NB4 (cell line): ENCODE measurements around the gene MGAT5B.

Source experiments
- MAX ChIP-seq: IDR thresholded peaks from 2 replicates; pipeline ENCODE4 v1.6.1; 2011; ENCODE audit warnings: low read depth, low read length
- MYC ChIP-seq: IDR thresholded peaks from 2 replicates; pipeline ENCODE4 v1.6.1; 2011; ENCODE audit warnings: low read depth, low read length
- POLR2A ChIP-seq: IDR thresholded peaks from 2 replicates; pipeline ENCODE4 v1.6.1; 2011; ENCODE audit warnings: mild to moderate bottlenecking; ENCODE audit not compliant: insufficient read length; ENCODE audit errors: extremely low read depth
- TF ChIP-seq, protein P1 (sequence below): IDR thresholded peaks from one replicate; pipeline ENCODE4 v1.5.1; 2012; ENCODE audit warnings: low read depth, low read length

DNA sequence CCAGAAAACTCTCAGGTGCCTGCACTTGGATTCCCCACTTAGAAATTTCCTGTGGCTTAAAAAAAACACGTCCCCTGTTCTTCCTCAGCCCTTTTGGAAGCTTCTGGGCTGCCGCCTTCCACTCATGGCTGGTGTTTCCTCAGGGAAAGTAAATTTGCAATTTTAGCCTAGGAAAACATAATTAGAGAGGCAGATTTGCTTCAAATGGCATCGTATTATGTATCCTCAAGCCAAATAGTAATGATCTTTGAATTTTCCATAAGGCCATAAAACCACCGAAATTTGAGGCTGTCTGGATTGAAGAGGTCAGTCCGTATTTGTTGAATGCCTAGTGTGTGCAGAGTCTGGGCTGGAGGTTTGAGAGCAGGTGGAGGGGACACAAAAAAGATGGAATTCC lies 17.7 kb downstream of the MGAT5B start:
- TF ChIP-seq, protein P1, sequence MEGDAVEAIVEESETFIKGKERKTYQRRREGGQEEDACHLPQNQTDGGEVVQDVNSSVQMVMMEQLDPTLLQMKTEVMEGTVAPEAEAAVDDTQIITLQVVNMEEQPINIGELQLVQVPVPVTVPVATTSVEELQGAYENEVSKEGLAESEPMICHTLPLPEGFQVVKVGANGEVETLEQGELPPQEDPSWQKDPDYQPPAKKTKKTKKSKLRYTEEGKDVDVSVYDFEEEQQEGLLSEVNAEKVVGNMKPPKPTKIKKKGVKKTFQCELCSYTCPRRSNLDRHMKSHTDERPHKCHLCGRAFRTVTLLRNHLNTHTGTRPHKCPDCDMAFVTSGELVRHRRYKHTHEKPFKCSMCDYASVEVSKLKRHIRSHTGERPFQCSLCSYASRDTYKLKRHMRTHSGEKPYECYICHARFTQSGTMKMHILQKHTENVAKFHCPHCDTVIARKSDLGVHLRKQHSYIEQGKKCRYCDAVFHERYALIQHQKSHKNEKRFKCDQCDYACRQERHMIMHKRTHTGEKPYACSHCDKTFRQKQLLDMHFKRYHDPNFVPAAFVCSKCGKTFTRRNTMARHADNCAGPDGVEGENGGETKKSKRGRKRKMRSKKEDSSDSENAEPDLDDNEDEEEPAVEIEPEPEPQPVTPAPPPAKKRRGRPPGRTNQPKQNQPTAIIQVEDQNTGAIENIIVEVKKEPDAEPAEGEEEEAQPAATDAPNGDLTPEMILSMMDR, result no peak
- TF ChIP-seq MAX (no peak), POLR2A (no peak), MYC (no peak)
